Jurkat, Clone E6-1 (cell line): ENCODE results near the gene MBD1.
"Not testable (repeated sequence)": the region's sequence is repeated elsewhere in the genome, so short reads cannot be mapped to it uniquely, and the experiment has no call there.

ENCODE experiments used
- DNase-seq: peaks from one replicate; pipeline ENCODE4 v3.0.0-alpha.2; 2011; ENCODE audit warnings: low read depth, low spot score
- H3K4me3 ChIP-seq: 2 replicates; pipeline ENCODE4 v1.5.1; 2011; ENCODE audit warnings: mild to moderate bottlenecking, low read length, control low read depth, moderate library complexity

Gene MBD1

DNA sequence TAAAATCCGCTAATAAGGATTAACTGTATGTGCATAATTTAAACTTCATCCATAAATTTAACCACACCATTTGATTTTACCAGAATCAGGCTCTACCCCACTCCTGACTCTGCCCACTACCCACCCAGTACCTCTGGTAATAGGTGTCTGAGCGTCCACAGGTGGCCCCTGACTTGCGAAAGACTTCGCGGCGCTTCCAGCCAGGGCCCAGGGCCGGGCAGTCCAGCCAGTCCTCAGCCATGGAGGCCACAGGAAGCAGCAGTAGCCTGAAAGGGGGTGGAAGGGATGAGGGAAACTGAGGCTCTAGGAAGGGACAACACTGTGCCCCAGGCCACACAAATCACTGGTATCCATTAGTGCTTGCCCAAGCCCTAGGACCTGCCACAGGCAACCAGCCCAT is 1.6 kb downstream of the MBD1 start:
- H3K4me3 ChIP-seq, result peak overlapping the region; percentile 100

GRCh38 chr18:50277942-50278341 is 3.4 kb downstream of the MBD1 start:
- no peak for DNase-seq
- H3K4me3 ChIP-seq, result no peak overlapping the region

More for the DNA sequence above, 1.6 kb downstream of the MBD1 start:
- no peak for DNase-seq

DNA sequence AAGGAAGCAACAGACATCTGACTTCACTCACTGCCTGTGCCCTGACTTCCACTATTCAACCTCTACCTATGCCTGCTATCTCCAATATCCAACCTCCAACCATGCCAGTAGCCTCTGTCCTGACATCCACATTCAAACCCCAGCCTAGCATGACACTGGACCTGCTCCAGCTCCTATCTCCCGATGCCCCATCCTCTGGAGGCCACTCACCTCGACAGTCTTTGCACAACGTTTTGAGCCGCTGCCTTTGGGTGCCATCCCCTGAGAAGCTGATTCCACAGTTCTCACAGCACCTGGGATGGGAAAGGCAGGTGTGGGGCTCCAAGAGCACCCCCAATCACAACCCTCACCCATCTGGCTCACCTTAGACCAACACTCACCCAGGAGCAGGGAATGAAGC is 4.9 kb downstream of the MBD1 start:
- H3K4me3 ChIP-seq, result no peak overlapping the region
- DNase-seq, result no peak

DNA sequence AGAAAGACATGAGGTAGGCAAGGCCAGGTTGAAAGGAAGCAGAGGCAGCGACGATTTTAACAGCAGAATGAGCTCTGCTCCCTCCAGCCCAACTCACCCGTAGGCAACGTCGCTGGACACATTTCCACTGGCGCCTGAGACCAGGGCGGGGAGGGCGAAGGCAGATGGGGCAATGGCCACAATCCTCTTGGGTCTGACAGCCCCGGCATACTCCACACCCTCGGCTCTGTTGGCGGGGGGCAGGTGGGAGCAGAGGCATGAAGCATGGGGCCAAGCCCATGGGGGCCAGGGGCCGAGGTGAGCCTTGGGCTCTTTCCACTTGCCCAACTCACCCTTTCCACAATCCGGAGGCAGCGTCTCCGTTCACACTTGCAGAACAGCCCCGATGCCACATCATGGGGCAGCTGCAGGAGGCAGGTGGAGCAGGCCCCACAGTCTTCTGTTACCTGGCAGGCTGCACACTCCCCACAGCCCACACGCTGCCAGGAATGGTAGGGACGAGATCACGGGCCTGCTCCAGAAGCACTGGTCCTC is 5.8 kb downstream of the MBD1 start:
- DNase-seq, result no peak
- H3K4me3 ChIP-seq, result no peak overlapping the region

DNA sequence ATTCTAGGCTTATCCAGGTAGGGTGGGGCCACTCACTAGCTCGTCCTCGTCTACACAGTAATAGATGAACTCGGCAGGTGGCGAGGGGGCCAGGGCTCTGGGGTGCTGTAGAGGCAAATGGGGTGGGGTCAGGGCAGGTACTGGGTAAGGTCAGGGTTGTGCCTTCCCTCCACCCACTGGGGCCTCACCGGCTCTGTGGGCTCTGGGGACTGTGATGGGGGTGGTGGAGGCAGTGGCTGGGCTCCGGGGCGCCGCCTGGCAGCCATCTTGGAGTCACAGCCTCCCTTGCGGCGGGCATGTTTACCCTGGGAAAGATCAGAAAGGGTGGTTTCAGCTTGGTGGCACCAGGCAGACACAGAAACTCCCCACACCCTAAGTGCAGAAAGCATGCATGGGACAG is 6.4 kb downstream of the MBD1 start:
- no peak for DNase-seq

DNA sequence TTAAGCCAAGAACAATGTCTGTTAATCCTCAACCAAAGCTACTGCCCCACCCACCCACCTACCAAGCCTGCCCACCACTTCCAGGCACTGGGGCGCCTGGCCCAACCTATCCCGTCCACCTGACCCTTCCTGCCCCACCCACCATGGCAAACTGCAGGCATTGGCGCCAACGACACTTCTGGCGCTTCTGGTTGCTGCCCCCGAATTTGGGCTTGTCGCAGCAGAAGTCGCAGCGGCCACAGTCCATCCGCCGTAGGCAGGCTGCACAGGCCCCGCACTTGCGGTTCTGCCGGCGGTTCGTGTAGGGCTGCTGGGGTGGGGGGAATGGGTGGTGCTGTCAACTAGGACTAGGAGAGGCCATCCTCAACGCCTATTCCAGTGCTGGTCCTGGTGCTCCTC is 7.3 kb downstream of the MBD1 start:
- no peak overlapping the region for H3K4me3 ChIP-seq
- DNase-seq, result no peak

More for the DNA sequence above, 6.4 kb downstream of the MBD1 start:
- H3K4me3 ChIP-seq, result no peak overlapping the region

- H3K4me3 ChIP-seq, result no peak overlapping the region
These were observed 7.9 kb downstream of the MBD1 start for GRCh38 chr18:50273203-50274043.

GRCh38 chr18:50272568-50272967 is 8.8 kb downstream of the MBD1 start:
- no peak for DNase-seq
- no peak overlapping the region for H3K4me3 ChIP-seq

More at GRCh38 chr18:50273203-50274043, 7.9 kb downstream of the MBD1 start:
- DNase-seq, result no peak

GRCh38 chr18:50268022-50268747 is 13.1 kb downstream of the MBD1 start:
- DNase-seq, result no peak
- H3K4me3 ChIP-seq, result no peak overlapping the region

GRCh38 chr18:50266248-50266704 is 15.0 kb downstream of the MBD1 start, which contains the start of gene CFAP53:
Gene CFAP53, minus strand, starts transcription at chr18:50266495. Its CDS starts 91 bp downstream, at chr18:50266404.
- DNase-seq, result peak; percentile 71
- H3K4me3 ChIP-seq, result peak within 1 kb of the TSS; percentile 46

GRCh38 chr18:50262977-50263376 is 18.3 kb downstream of the MBD1 start:
- H3K4me3 ChIP-seq, result no peak overlapping the region
- DNase-seq, result no peak

DNA sequence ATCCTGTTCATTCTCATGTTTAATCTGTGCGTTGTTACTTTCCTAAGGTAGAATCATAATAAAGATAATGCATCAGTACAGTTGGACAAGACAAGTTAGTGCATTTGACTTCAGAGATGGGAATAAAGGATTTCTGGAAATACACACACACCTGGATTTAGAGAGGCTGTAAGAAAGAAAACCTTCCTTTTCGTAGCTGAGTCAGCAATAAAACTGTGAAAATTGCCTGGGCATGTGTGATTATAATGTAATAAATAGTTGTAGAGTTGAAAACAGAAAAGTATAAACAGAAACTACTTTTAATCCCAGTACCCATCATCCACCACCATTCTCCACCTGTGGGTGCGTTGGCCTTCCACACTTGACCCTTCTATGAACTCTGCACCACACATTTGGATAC is 30.4 kb downstream of the MBD1 start:
- no peak for DNase-seq
- H3K4me3 ChIP-seq, result no peak overlapping the region

DNA sequence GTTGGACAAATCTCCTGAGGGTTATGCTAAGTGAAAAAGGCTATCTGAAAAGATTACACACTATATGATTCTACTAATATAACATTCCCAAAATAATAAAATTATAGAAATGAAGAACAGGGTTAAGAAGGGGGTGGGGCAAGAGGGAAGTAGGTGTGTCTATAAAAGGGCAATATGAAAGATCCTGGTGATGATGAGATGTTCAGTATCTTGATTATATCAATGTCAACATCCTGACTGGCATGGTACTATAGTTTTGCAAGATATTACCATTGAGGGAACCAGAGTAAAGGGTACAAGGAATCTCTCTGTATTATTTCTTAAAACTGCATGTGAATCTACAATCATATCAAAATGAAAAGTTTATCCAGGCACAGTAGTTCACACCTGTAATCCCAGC is 31.7 kb downstream of the MBD1 start:
- no peak overlapping the region for H3K4me3 ChIP-seq

DNA sequence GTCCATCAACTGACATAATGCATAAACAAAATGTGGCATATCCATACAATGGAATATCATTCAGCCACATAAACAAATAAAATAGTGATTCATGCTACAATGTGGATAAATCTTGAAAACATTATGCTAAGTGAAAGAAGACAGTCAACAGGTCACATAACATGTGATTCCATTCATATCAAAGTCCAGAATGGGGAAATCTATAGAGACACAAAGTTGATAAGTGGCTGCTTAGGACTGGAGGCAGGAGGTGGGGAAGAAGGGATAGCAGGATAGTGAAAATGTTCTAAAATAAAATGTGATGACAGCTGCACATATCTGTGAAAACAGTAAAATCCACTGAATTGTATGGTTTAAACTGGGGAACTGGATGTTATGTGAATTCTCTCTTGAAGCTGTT is 33.8 kb downstream of the MBD1 start:
- H3K4me3 ChIP-seq, result no peak overlapping the region
- DNase-seq, result no peak

More for the DNA sequence above, 31.7 kb downstream of the MBD1 start:
- DNase-seq, result no peak

DNA sequence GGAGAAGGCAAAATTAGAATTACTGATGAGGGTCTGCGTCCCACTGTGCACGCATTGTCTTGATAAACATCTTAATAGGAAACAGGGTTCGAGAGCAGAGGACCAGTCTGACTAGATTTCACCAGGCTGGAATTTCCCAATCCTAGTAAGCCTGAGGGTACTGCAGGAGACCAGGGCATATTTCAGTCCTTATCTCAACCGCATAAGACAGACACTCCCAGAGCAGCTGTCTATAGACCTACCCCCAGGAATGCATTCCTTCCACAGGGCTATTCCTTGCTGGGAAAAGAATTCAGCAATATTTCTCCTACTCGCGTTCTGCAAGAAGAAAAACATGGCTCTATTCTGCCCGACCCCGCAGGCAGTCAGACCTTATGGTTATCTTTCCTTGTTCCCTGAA is 39.6 kb downstream of the MBD1 start:
- H3K4me3 ChIP-seq, DNase-seq: not testable (repeated sequence)

- H3K4me3 ChIP-seq, result no peak overlapping the region
- DNase-seq, result no peak
These were observed 41.2 kb downstream of the MBD1 start for GRCh38 chr18:50240080-50240563.

GRCh38 chr18:50232419-50232818 is 48.9 kb downstream of the MBD1 start:
- DNase-seq, result no peak
- H3K4me3 ChIP-seq, result no peak overlapping the region

DNA sequence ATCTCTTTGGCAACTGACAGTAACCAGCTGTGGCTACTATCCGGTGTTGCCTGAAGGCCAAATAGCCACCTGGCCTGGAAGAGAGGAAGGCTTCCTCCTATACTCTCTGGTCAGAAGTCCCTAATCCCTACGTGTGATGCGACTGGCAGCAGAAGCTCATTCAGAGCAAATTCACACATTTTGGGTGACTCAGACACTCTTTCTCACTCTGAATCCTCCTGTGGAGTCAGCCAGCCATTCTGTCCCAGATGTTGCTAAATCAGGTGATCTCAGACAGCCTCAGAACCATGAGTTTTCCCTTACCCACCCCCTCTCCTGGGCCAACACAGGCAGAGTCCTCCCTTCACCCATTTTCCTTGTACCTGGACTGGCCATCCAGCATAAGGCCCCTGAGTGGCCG is 49.7 kb downstream of the MBD1 start:
- no peak overlapping the region for H3K4me3 ChIP-seq
- no peak for DNase-seq

DNA sequence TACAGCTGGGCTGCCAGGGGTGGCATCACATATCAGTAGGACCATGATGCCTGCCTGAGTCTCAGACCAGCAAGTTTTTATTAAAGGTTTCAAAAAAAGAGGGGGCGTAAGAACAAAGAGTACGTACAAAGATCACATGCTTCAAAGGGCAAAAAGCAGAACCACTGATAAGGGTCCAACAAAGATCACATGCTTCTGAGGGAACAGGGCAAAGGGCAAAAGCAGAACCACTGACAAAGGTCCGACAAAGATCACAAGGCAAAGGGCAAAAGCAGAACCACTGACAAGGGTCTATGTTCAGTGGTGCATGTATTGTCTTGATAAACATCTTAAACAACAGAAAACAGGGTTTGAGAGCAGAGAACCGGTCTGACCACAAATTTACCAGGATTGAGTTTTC is 61.1 kb downstream of the MBD1 start:
- not testable (repeated sequence) for DNase-seq, H3K4me3 ChIP-seq
